ENCODE measurements around the gene PPM1K. TPM values are rescaled to one million over a fixed set of nuclear protein-coding genes. Genes with fewer than 3 reads are reported as not detected.

PPM1K gene
- total RNA-seq, 1 experiment from 2014 or later: 10.4 TPM

GRCh38 chr4:88286897-88287296 lies 2.5 kb upstream of the PPM1K start:
- Histone ChIP-seq H2AFZ (ENCODE audit: low read length) (no peak overlapping the region), H3K79me1 (ENCODE audit: insufficient read depth, low read depth, low read length, poor library complexity, severe bottlenecking) (no peaks in the 10 kb centered on the region), H2BK5ac (ENCODE audit: insufficient read length, low read length) (no peak overlapping the region), H3K18ac (ENCODE audit: insufficient read length, low read depth, low read length) (no peak overlapping the region), H3K4me1 (ENCODE audit: insufficient read depth, low read length) (no peaks in the 10 kb centered on the region), H3K79me2 (ENCODE audit: insufficient read depth, low read length) (no peaks in the 10 kb centered on the region), H3K27ac (ENCODE audit: insufficient read length, low read depth, low read length) (no peak overlapping the region), H3K27me3 (ENCODE audit: insufficient read depth, low read length) (no peaks in the 10 kb centered on the region; the same call in 1 of the 2 replicates), H2BK120ac (ENCODE audit: low read depth, low read length, poor library complexity, severe bottlenecking) (no peak overlapping the region), H3K9me3 (ENCODE audit: control insufficient read depth, low read depth, low read length) (no peaks in the 10 kb centered on the region), H4K91ac (ENCODE audit: insufficient read length, low read depth, low read length) (no peak overlapping the region), H3K23ac (ENCODE audit: insufficient read length, low read depth, low read length) (no peak overlapping the region), H2BK20ac (ENCODE audit: low read depth, low read length, poor library complexity, severe bottlenecking) (no peak overlapping the region), H4K20me1 (ENCODE audit: control insufficient read depth, insufficient read depth, insufficient read length) (no peaks in the 10 kb centered on the region), H3K4me2 (ENCODE audit: insufficient read depth, insufficient read length, low read length) (no peak overlapping the region), H3K9ac (ENCODE audit: extremely low read depth, insufficient read length, low read length) (no peak overlapping the region), H2AK5ac (ENCODE audit: insufficient read length, low read length) (no peak overlapping the region), H2BK15ac (ENCODE audit: low read depth, low read length) (no peak overlapping the region), H3T11ph (ENCODE audit: low read length) (no peak overlapping the region), H3K23me2 (ENCODE audit: insufficient read length, low read depth, low read length, poor library complexity, severe bottlenecking) (peaks cover 12% of the 10 kb centered on the region), H3K4ac (ENCODE audit: low read depth, low read length) (no peak overlapping the region), H4K8ac (replicated peaks; ENCODE audit: insufficient read length, low read depth, low read length) (no peak overlapping the region), H4K5ac (ENCODE audit: insufficient read length, low read depth, low read length) (no peak overlapping the region), H2BK12ac (ENCODE audit: insufficient read length, low read depth, low read length) (no peak overlapping the region), H3K14ac (ENCODE audit: insufficient read depth, low read length) (no peak overlapping the region), H3K56ac (ENCODE audit: insufficient read length, low read depth, low read length) (no peak overlapping the region)
- no peak for DNase-seq
- H3K4me3 Mint-ChIP-seq: no peak overlapping the region
- H3K27me3 Mint-ChIP-seq (ENCODE audit: low read depth): peaks cover 21% of the 10 kb centered on the region
- H3K9me3 Mint-ChIP-seq: no peaks in the 10 kb centered on the region
- H3K36me3 Mint-ChIP-seq (ENCODE audit: insufficient read depth in 1 of 3, low read depth in 3 of 3): no peaks in the 10 kb centered on the region
- no peak for TF ChIP-seq CTCF (conservative IDR thresholded peaks at IDR 0.05)
- H3K27ac Mint-ChIP-seq: no peak overlapping the region
- H3K4me1 Mint-ChIP-seq: peaks cover 16 to 17% of the 10 kb centered on the region in 2 experiments

Measured in H9 (cell line).